H1 (cell line): ENCODE measurements around the gene SNRPD3. TPM values are rescaled to one million over a fixed set of nuclear protein-coding genes. Genes with fewer than 3 reads are reported as not detected.

Source experiments
- CTCF ChIA-PET: fragments of 300-600 bp; sonication (Branson Sonifier 250); formaldehyde crosslinking; loops from one replicate; lab custom pipeline; 2021; ENCODE audit not compliant: partially characterized antibody; lab: Charles Lee
- POLR2A ChIA-PET: fragments of 300-600 bp; sonication (Branson Sonifier 250); formaldehyde crosslinking; loops from one replicate; lab custom pipeline; 2021; ENCODE audit warnings: inconsistent platforms; ENCODE audit not compliant: partially characterized antibody; lab: Charles Lee
- DNase-seq, 2 experiments: peaks; one replicate each; pipeline versions ENCODE4 v3.0.0 to v3.0.0-alpha.2; 2010 to 2022; ENCODE audit warnings: low spot score in 2 of 2, low read depth in 1 of 2, mixed read lengths in 1 of 2
- FAIRE-seq: peaks from 2 replicates; lab custom pipeline; 2011; peaks lifted over from hg19 to GRCh38; lab: Jason Lieb, UNC
- H2AFZ ChIP-seq: 2 replicates; pipeline ENCODE4 v1.8.1; 2012; ENCODE audit warnings: low read length, inconsistent platforms
- H2AK5ac ChIP-seq: 2 replicates; pipeline ENCODE4 v1.6.1; 2013; ENCODE audit warnings: low read depth, low read length
- H2BK120ac ChIP-seq: replicated peaks from 2 replicates; pipeline ENCODE3; 2013; ENCODE audit warnings: low read depth, low read length, inconsistent platforms
- H2BK12ac ChIP-seq: 2 replicates; pipeline ENCODE4 v1.6.1; 2013; ENCODE audit warnings: low read depth, low read length
- H2BK15ac ChIP-seq: 2 replicates; pipeline ENCODE4 v1.6.1; 2013; ENCODE audit warnings: low read length
- H2BK20ac ChIP-seq: 2 replicates; pipeline ENCODE4 v1.6.1; 2013; ENCODE audit warnings: low read length
- H2BK5ac ChIP-seq: 2 replicates; pipeline ENCODE4 v1.6.1; 2013; ENCODE audit warnings: low read depth, low read length
- H3K14ac ChIP-seq: 2 replicates; pipeline ENCODE4 v1.6.1; 2013; ENCODE audit warnings: inconsistent platforms; ENCODE audit not compliant: insufficient read length
- H3K18ac ChIP-seq: 2 replicates; pipeline ENCODE4 v1.6.1; 2013; ENCODE audit warnings: low read length; ENCODE audit errors: extremely low read depth
- H3K23ac ChIP-seq: 2 replicates; pipeline ENCODE4 v1.6.1; 2013; ENCODE audit warnings: inconsistent platforms; ENCODE audit not compliant: insufficient read length
- H3K23me2 ChIP-seq: 2 replicates; pipeline ENCODE4 v1.6.1; 2013; ENCODE audit warnings: low read depth, low read length
- H3K27ac ChIP-seq: 2 replicates; pipeline ENCODE4 v1.6.1; 2011; ENCODE audit warnings: low read depth, low read length, inconsistent platforms
- H3K27me3 ChIP-seq, 4 experiments: replicated peaks in 1 of 4; 1 replicate in 1 of 4; 2 replicates in 3 of 4; pipeline versions ENCODE4 v1.6.1 to v1.8.1; 2011 to 2013; ENCODE audit warnings: low read length in 3 of 4, mild to moderate bottlenecking in 3 of 4, inconsistent platforms in 2 of 4, mixed read lengths in 2 of 4, moderate library complexity in 1 of 4; ENCODE audit not compliant: control insufficient read depth in 3 of 4, insufficient read depth in 3 of 4; ENCODE audit errors: extremely low read depth in 1 of 4
- H3K36me3 ChIP-seq, 4 experiments: 2 replicates each; pipeline versions ENCODE4 v1.6.1 to v1.8.1; 2011 to 2013; ENCODE audit warnings: mild to moderate bottlenecking in 4 of 4, low read length in 3 of 4, moderate library complexity in 2 of 4, control low read depth in 1 of 4, inconsistent platforms in 1 of 4; ENCODE audit not compliant: insufficient read depth in 4 of 4, control insufficient read depth in 2 of 4
- H3K4ac ChIP-seq: replicated peaks from 2 replicates; pipeline ENCODE3; 2013; ENCODE audit warnings: low read length, low read depth, mixed read lengths, inconsistent platforms; ENCODE audit not compliant: insufficient read length
- H3K4me1 ChIP-seq, 4 experiments: replicated peaks in 1 of 4; 1 replicate in 1 of 4; 2 replicates in 3 of 4; pipeline versions ENCODE4 v1.6.1 to v1.8.1; 2011 to 2013; ENCODE audit warnings: low read length in 3 of 4, inconsistent platforms in 2 of 4, mixed read lengths in 1 of 4; ENCODE audit not compliant: insufficient read depth in 4 of 4, control insufficient read depth in 3 of 4
- H3K4me2 ChIP-seq, 2 experiments: 2 replicates each; pipeline versions ENCODE4 v1.6.1 to v1.8.1; 2011 to 2013; ENCODE audit warnings: low read depth in 2 of 2, low read length in 2 of 2, control low read depth in 1 of 2, inconsistent platforms in 1 of 2, mild to moderate bottlenecking in 1 of 2; ENCODE audit not compliant: insufficient read depth in 1 of 2
- H3K4me3 ChIP-seq, 4 experiments: fragments of 200-600, 300-600 bp in 1 of 4; sonication (generic), shearing (Covaris generic), sonication (Bioruptor Twin) in 1 of 4; 2 replicates each; pipeline versions ENCODE4 v1.5.1 to v1.8.1; 2011 to 2016; ENCODE audit warnings: low read length in 4 of 4, low read depth in 3 of 4, control low read depth in 2 of 4, inconsistent platforms in 2 of 4, mild to moderate bottlenecking in 2 of 4, mixed read lengths in 1 of 4, moderate library complexity in 1 of 4; ENCODE audit not compliant: insufficient read depth in 2 of 4; ENCODE audit errors: extremely low read depth in 1 of 4
- H3K56ac ChIP-seq: replicated peaks from 2 replicates; pipeline ENCODE3; 2013; ENCODE audit warnings: low read depth, mild to moderate bottlenecking, mixed read lengths, low read length, inconsistent platforms; ENCODE audit not compliant: insufficient read length
- H3K79me1 ChIP-seq: 2 replicates; pipeline ENCODE4 v1.6.1; 2013; ENCODE audit warnings: low read depth, low read length, control low read depth
- H3K79me2 ChIP-seq, 2 experiments: 2 replicates each; pipeline versions ENCODE4 v1.6.1 to v1.8.1; 2012 to 2013; ENCODE audit warnings: low read length in 2 of 2, mild to moderate bottlenecking in 2 of 2, inconsistent platforms in 1 of 2; ENCODE audit not compliant: insufficient read depth in 2 of 2, control insufficient read depth in 1 of 2
- H3K9ac ChIP-seq, 4 experiments: replicated peaks in 1 of 4; 1 replicate in 1 of 4; 2 replicates in 3 of 4; pipeline versions ENCODE4 v1.6.1 to v1.8.1; 2011 to 2013; ENCODE audit warnings: low read depth in 3 of 4, low read length in 3 of 4, control low read depth in 2 of 4, mild to moderate bottlenecking in 2 of 4, moderate library complexity in 2 of 4, inconsistent platforms in 1 of 4; ENCODE audit errors: extremely low read depth in 1 of 4
- H3K9me3 ChIP-seq, 2 experiments: 2 replicates each; pipeline versions ENCODE4 v1.6.1 to v1.8.1; 2012 to 2013; ENCODE audit warnings: mild to moderate bottlenecking in 2 of 2, moderate library complexity in 2 of 2, control low read depth in 1 of 2, inconsistent platforms in 1 of 2, low read depth in 1 of 2, low read length in 1 of 2, mixed read lengths in 1 of 2; ENCODE audit not compliant: insufficient read depth in 2 of 2
- H4K20me1 ChIP-seq, 2 experiments: replicated peaks in 1 of 2; 2 replicates each; pipeline versions ENCODE3 to v1.8.1; 2011 to 2013; ENCODE audit warnings: inconsistent platforms in 2 of 2, low read length in 2 of 2, mild to moderate bottlenecking in 1 of 2; ENCODE audit not compliant: insufficient read depth in 2 of 2, control insufficient read depth in 1 of 2
- H4K5ac ChIP-seq: 2 replicates; pipeline ENCODE4 v1.6.1; 2013; ENCODE audit warnings: low read length, low read depth, mixed read lengths, inconsistent platforms; ENCODE audit not compliant: insufficient read length
- H4K8ac ChIP-seq: 2 replicates; pipeline ENCODE4 v1.8.0; 2013; ENCODE audit warnings: mild to moderate bottlenecking, moderate library complexity, low read length, inconsistent platforms; ENCODE audit not compliant: insufficient read depth; ENCODE audit errors: extremely low read depth
- H4K91ac ChIP-seq: replicated peaks from 2 replicates; pipeline ENCODE3; 2013; ENCODE audit warnings: low read length, mixed read lengths, inconsistent platforms; ENCODE audit not compliant: insufficient read length
- EP300 ChIP-seq, 2 experiments: IDR thresholded peaks; 1 replicate in 1 of 2; 2 replicates in 1 of 2; pipeline ENCODE4 v1.6.1; 2011 to 2012; ENCODE audit warnings: low read depth in 2 of 2, low read length in 2 of 2, mild to moderate bottlenecking in 2 of 2, borderline replicate concordance in 1 of 2, inconsistent platforms in 1 of 2, moderate library complexity in 1 of 2
- SIRT6 ChIP-seq: IDR thresholded peaks from one replicate; pipeline ENCODE4 v1.7.1; 2012; ENCODE audit warnings: low read length, inconsistent platforms
- TAF7 ChIP-seq: optimal IDR thresholded peaks from 2 replicates; pipeline ENCODE3; 2011; ENCODE audit warnings: low read depth, mild to moderate bottlenecking, inconsistent platforms, low read length, moderate library complexity, borderline replicate concordance
- WGBS, 2 experiments: shearing (Covaris generic) in 1 of 2; methylation state at CpG; one replicate each; pipeline versions ENCODE4 v1.1.6 to v1.1.7; 2013 to 2015; ENCODE audit warnings: low lambda C conversion rate in 2 of 2, mixed read lengths in 2 of 2, inconsistent platforms in 1 of 2, low coverage in 1 of 2, missing lambda C conversion rate in 1 of 2; ENCODE audit not compliant: insufficient replicate concordance in 2 of 2, insufficient coverage in 1 of 2, insufficient read length in 1 of 2; ENCODE audit errors: extremely low coverage in 1 of 2, missing lambda C conversion rate in 1 of 2; 5-methylcytosine and 5-hydroxymethylcytosine counted together
- polyA plus RNA-seq, 7 experiments: library from polyadenylated mRNA; depleted of rRNA in 3 of 7; stranded (reverse) in 5 of 7; unstranded in 2 of 7; fragments of >200 nt in 5 of 7; fragments of 200-250 nt in 2 of 7; gene quantifications; 1 replicate in 5 of 7; 2 replicates in 1 of 7; 4 replicates in 1 of 7; pipeline versions ENCODE4 v1.2.1 to v1.2.3, GENCODE V29; 2011 to 2013; ENCODE audit warnings: missing spikeins in 2 of 7, mixed read lengths in 2 of 7
- total RNA-seq: library from RNA; stranded (reverse); fragmentation: NEBNext Ultra II Directional; extraction: Animal tissue kit (Norgen Biotek cat#: 25700); gene quantifications from 2 replicates; pipeline ENCODE4 v1.2.1, GENCODE V29; 2021

Gene SNRPD3
- total and polyA plus RNA-seq, 2 of the 8 experiments (the other 6 are each of a cell fraction or from before 2014, with no cell fraction given): 200 to 455 TPM

DNA sequence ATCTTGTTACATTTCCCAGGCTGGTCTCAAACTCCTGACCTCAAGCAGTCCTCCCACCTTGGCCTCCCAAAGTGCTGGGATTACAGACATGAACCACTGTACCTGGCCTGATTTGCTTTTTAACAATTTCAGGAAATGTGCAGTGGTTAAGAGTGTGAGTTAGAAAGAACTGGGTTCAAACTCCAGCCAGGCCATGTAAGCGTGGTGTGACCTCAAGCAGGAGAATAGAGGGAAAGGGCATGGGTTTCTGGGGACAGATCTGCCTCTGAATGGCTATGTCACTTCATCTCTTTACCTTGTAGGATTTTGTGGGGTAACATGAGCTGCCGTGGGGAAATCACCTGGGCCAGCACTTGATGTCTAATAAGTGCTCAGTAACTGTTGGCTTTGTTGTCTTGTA lies 9.3 kb downstream of the SNRPD3 start:
- peaks cover 44 to 71% of the 10 kb centered on the region in 2 experiments for H3K79me2 ChIP-seq
- H3K27me3 ChIP-seq: no peaks in the 10 kb centered on the region
- H2BK5ac ChIP-seq: no peak overlapping the region
- no peak overlapping the region for H3K9ac ChIP-seq
- no peak overlapping the region for H4K8ac ChIP-seq
- no peak overlapping the region for H3K27ac ChIP-seq
- no peak overlapping the region for H3K18ac ChIP-seq
- H2BK120ac ChIP-seq: no peak overlapping the region
- H3K79me1 ChIP-seq: peaks cover 24% of the 10 kb centered on the region
- no peak overlapping the region for H3K4me3 ChIP-seq
- CTCF ChIA-PET: no interaction called here
- no peak for TF ChIP-seq TAF7
- TF ChIP-seq SIRT6: no peak
- no peak for TF ChIP-seq EP300 (IDR thresholded peaks at IDR 0.05; ENCODE audit: borderline replicate concordance in 1 of 2, low read depth in 2 of 2, low read length in 2 of 2)
- H3K14ac ChIP-seq: no peak overlapping the region
- H3K23ac ChIP-seq: no peak overlapping the region
- no peak overlapping the region for H2AK5ac ChIP-seq
- no peaks in the 10 kb centered on the region for H3K4me1 ChIP-seq
- no peak overlapping the region for H2BK15ac ChIP-seq
- H4K5ac ChIP-seq: no peak overlapping the region
- H3K56ac ChIP-seq: no peak overlapping the region
- H3K23me2 ChIP-seq: no peaks in the 10 kb centered on the region
- POLR2A ChIA-PET: interaction anchor here (1.3 to 9.0 kb wide), 4 partner anchors 9 to 27 kb away, joined by 3 to 91 read pairs (median 26); partner anchors contain the start of genes GUCD1, LRRC75B and SNRPD3
- H3K36me3 ChIP-seq: peaks cover 21 to 64% (median 43%) of the 10 kb centered on the region in 4 experiments
- H2BK20ac ChIP-seq: no peak overlapping the region
- no peak overlapping the region for H2BK12ac ChIP-seq
- peaks cover 19 to 44% of the 10 kb centered on the region in 2 experiments for H4K20me1 ChIP-seq
- H3K4ac ChIP-seq: no peak overlapping the region
- 85% methylated on average over 2 of the region's 2 CpGs; no CpG with 5 or more reads in 1 of the 2 experiments for WGBS, 2 experiments
- no peak overlapping the region for H2AFZ ChIP-seq
- no peak overlapping the region for H3K4me2 ChIP-seq
- no peak for FAIRE-seq
- no peaks in the 10 kb centered on the region for H3K9me3 ChIP-seq
- H4K91ac ChIP-seq: no peak overlapping the region
- no peak for DNase-seq
